NCI-H128 (cell line): ENCODE results near the gene SLC30A1.

ENCODE experiments used
- DNase-seq: peaks from one replicate; lab custom pipeline; 2025; ENCODE audit not compliant: unreplicated experiment; lab: John Stamatoyannopoulos, UW

The SLC30A1 gene

GRCh38 chr1:211527006-211527405, 52.0 kb downstream of the SLC30A1 start:
- no peak for DNase-seq

- DNase-seq, result no peak
Observed at GRCh38 chr1:211526101-211526500, 52.9 kb downstream of the SLC30A1 start.

- DNase-seq, result no peak
Observed at GRCh38 chr1:211525101-211525676, 53.8 kb downstream of the SLC30A1 start.

GRCh38 chr1:211524521-211524920, 54.4 kb downstream of the SLC30A1 start:
- no peak for DNase-seq

GRCh38 chr1:211522804-211523203, 56.2 kb downstream of the SLC30A1 start:
- no peak for DNase-seq
